ENCODE results near the gene DGKQ. TPM values are rescaled to one million over a fixed set of nuclear protein-coding genes. Genes with fewer than 3 reads are reported as not detected.
"Not testable (repeated sequence)": the region's sequence is repeated elsewhere in the genome, so short reads cannot be mapped to it uniquely, and the experiment has no call there.

Gene DGKQ
- total RNA-seq, 1 experiment from 2014 or later = 12.4 TPM

DNA sequence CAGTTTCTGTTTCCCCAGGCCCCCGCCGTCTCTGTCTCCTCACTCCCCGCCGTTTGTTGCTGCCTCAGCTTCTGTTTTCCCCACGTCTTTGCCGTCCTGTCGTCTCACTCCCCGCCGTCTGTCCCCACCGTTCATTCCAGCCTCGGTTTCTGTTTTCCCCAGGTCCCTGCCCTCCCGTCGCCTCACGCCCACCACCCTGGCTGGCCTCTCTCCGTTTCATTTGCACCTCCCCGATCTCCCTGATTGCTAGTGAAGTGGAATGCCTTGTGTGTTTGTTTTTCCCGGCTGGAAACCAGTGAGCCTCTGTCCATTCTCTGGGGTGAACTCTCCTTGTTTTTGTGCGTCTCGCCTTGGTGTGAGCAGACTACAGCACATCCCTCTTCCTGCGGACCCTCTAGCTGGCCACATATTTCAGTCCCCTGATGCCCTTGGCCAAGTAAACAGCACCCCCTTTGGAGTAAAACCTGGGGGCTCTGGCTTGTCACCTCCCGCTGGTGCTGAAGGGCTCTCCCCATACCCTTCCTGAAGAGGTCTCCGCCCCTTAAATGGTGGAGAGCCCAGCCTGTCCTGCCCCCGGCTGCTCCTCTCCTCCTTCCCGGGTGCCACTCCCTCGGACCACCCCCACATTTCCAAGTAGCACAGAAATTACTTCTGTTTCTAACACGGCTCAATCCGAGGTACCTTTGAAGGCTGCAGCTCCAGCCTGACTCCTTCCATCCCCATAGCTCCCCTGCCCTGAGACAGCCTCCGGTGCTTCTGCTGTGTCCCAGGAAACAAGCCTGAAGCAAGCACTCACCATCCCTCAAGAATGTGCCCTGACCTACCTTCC lies 27.9 kb downstream of the DGKQ start:
- peak; percentile 27 for DNase-seq

GRCh38 chr4:939508-939907 lies 33.9 kb downstream of the DGKQ start:
- not testable (repeated sequence) for H2BK5ac ChIP-seq (ENCODE audit: insufficient read length, low read length); H3K4me1 ChIP-seq (ENCODE audit: insufficient read depth, low read length); H3K27me3 ChIP-seq (ENCODE audit: insufficient read depth, low read length); H2AK5ac ChIP-seq (ENCODE audit: insufficient read length, low read length); H3K18ac ChIP-seq (ENCODE audit: insufficient read length, low read depth, low read length); H3T11ph ChIP-seq (ENCODE audit: low read length); H3K9me3 Mint-ChIP-seq; H3K4me3 Mint-ChIP-seq; H3K23ac ChIP-seq (ENCODE audit: insufficient read length, low read depth, low read length); H4K5ac ChIP-seq (ENCODE audit: insufficient read length, low read depth, low read length); H3K79me1 ChIP-seq (ENCODE audit: insufficient read depth, low read depth, low read length, poor library complexity, severe bottlenecking); H2BK120ac ChIP-seq (ENCODE audit: low read depth, low read length, poor library complexity, severe bottlenecking); H2BK20ac ChIP-seq (ENCODE audit: low read depth, low read length, poor library complexity, severe bottlenecking); H3K27me3 Mint-ChIP-seq (ENCODE audit: low read depth); H3K4me1 Mint-ChIP-seq; H3K56ac ChIP-seq (ENCODE audit: insufficient read length, low read depth, low read length); H4K20me1 ChIP-seq (ENCODE audit: control insufficient read depth, insufficient read depth, insufficient read length); H3K27ac ChIP-seq (ENCODE audit: insufficient read length, low read depth, low read length); H3K23me2 ChIP-seq (ENCODE audit: insufficient read length, low read depth, low read length, poor library complexity, severe bottlenecking); H4K91ac ChIP-seq (ENCODE audit: insufficient read length, low read depth, low read length); H3K4ac ChIP-seq (ENCODE audit: low read depth, low read length); H3K9me3 ChIP-seq (ENCODE audit: control insufficient read depth, low read depth, low read length); H2BK12ac ChIP-seq (ENCODE audit: insufficient read length, low read depth, low read length); H3K79me2 ChIP-seq (ENCODE audit: insufficient read depth, low read length); H3K9ac ChIP-seq (ENCODE audit: extremely low read depth, insufficient read length, low read length); H2BK15ac ChIP-seq (ENCODE audit: low read depth, low read length); H3K27ac Mint-ChIP-seq; H2AFZ ChIP-seq (ENCODE audit: low read length); H3K4me2 ChIP-seq (ENCODE audit: insufficient read depth, insufficient read length, low read length); H4K8ac ChIP-seq (replicated peaks; ENCODE audit: insufficient read length, low read depth, low read length); DNase-seq; H3K14ac ChIP-seq (ENCODE audit: insufficient read depth, low read length); H3K36me3 Mint-ChIP-seq (ENCODE audit: insufficient read depth in 1 of 3, low read depth in 3 of 3)
- no CpG with 5 or more reads among the region's 4 CpGs for WGBS (ENCODE audit: extremely low coverage, insufficient read length, low lambda C conversion rate)

More for the DNA sequence above, 27.9 kb downstream of the DGKQ start:
- no peak overlapping the region for H2AFZ ChIP-seq (ENCODE audit: low read length)
- no peaks in the 10 kb centered on the region for H3K9me3 Mint-ChIP-seq
- H3K36me3 Mint-ChIP-seq (ENCODE audit: insufficient read depth in 1 of 3, low read depth in 3 of 3) = no peaks in the 10 kb centered on the region; a peak in 1 of 7 replicates
- H4K20me1 ChIP-seq (ENCODE audit: control insufficient read depth, insufficient read depth, insufficient read length) = no peaks in the 10 kb centered on the region
- peak overlapping the region; percentile 14 to 67 for H3K4me3 Mint-ChIP-seq
- H3K79me2 ChIP-seq (ENCODE audit: insufficient read depth, low read length) = no peaks in the 10 kb centered on the region
- H2BK120ac ChIP-seq (ENCODE audit: low read depth, low read length, poor library complexity, severe bottlenecking) = no peak overlapping the region
- no peaks in the 10 kb centered on the region for H3K27me3 ChIP-seq (ENCODE audit: insufficient read depth, low read length)
- TF ChIP-seq, protein P1, sequence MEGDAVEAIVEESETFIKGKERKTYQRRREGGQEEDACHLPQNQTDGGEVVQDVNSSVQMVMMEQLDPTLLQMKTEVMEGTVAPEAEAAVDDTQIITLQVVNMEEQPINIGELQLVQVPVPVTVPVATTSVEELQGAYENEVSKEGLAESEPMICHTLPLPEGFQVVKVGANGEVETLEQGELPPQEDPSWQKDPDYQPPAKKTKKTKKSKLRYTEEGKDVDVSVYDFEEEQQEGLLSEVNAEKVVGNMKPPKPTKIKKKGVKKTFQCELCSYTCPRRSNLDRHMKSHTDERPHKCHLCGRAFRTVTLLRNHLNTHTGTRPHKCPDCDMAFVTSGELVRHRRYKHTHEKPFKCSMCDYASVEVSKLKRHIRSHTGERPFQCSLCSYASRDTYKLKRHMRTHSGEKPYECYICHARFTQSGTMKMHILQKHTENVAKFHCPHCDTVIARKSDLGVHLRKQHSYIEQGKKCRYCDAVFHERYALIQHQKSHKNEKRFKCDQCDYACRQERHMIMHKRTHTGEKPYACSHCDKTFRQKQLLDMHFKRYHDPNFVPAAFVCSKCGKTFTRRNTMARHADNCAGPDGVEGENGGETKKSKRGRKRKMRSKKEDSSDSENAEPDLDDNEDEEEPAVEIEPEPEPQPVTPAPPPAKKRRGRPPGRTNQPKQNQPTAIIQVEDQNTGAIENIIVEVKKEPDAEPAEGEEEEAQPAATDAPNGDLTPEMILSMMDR (conservative IDR thresholded peaks at IDR 0.05) = no peak
- H3K9ac ChIP-seq (ENCODE audit: extremely low read depth, insufficient read length, low read length) = peak overlapping the region; percentile 8
- peaks cover 14% of the 10 kb centered on the region for H3K27me3 Mint-ChIP-seq (ENCODE audit: low read depth)
- H3T11ph ChIP-seq (ENCODE audit: low read length) = no peak overlapping the region
- no peak overlapping the region for H3K27ac ChIP-seq (ENCODE audit: insufficient read length, low read depth, low read length)
- peaks cover 11 to 14% of the 10 kb centered on the region in 2 experiments for H3K4me1 Mint-ChIP-seq
- no peak overlapping the region for H2BK15ac ChIP-seq (ENCODE audit: low read depth, low read length)
- peak overlapping the region in 1 of 3 experiments; percentile 57; a peak in 3 of 7 replicates for H3K27ac Mint-ChIP-seq
- peak overlapping the region; percentile 40 for H3K4me2 ChIP-seq (ENCODE audit: insufficient read depth, insufficient read length, low read length)
- H2BK5ac ChIP-seq (ENCODE audit: insufficient read length, low read length) = no peak overlapping the region
- no peak overlapping the region for H3K56ac ChIP-seq (ENCODE audit: insufficient read length, low read depth, low read length)
- H4K8ac ChIP-seq (replicated peaks; ENCODE audit: insufficient read length, low read depth, low read length) = no peak overlapping the region
- H2AK5ac ChIP-seq (ENCODE audit: insufficient read length, low read length) = no peak overlapping the region
- no peaks in the 10 kb centered on the region; the same call in 1 of the 2 replicates for H3K4me1 ChIP-seq (ENCODE audit: insufficient read depth, low read length)
- H4K5ac ChIP-seq (ENCODE audit: insufficient read length, low read depth, low read length) = no peak overlapping the region
- H3K23me2 ChIP-seq (ENCODE audit: insufficient read length, low read depth, low read length, poor library complexity, severe bottlenecking) = no peaks in the 10 kb centered on the region
- no peak overlapping the region for H3K23ac ChIP-seq (ENCODE audit: insufficient read length, low read depth, low read length)
- H2BK20ac ChIP-seq (ENCODE audit: low read depth, low read length, poor library complexity, severe bottlenecking) = no peak overlapping the region
- peak overlapping the region; percentile 37 for H3K18ac ChIP-seq (ENCODE audit: insufficient read length, low read depth, low read length)
- H3K79me1 ChIP-seq (ENCODE audit: insufficient read depth, low read depth, low read length, poor library complexity, severe bottlenecking) = no peaks in the 10 kb centered on the region
- H4K91ac ChIP-seq (ENCODE audit: insufficient read length, low read depth, low read length) = no peak overlapping the region
- 0 out of 2 replicates have a peak overlapping the region, but pooled peaks have one; percentile 22 for H3K14ac ChIP-seq (ENCODE audit: insufficient read depth, low read length)
- no peaks in the 10 kb centered on the region for H3K9me3 ChIP-seq (ENCODE audit: control insufficient read depth, low read depth, low read length)
- H3K4ac ChIP-seq (ENCODE audit: low read depth, low read length) = no peak overlapping the region
- H2BK12ac ChIP-seq (ENCODE audit: insufficient read length, low read depth, low read length) = no peak overlapping the region
- no CpG with 5 or more reads among the region's 28 CpGs for WGBS (ENCODE audit: extremely low coverage, insufficient read length, low lambda C conversion rate)

Measured in H9 (cell line).